Uterus (tissue), 2 donors: ENCODE data around the gene SLC16A12.

ENCODE experiments used
- POLR2A ChIP-seq, 2 donors: fragments of 450-650 bp; IDR thresholded peaks; one replicate each; pipeline ENCODE4 v1.6.1; 2016; ENCODE audit warnings: antibody characterized with exemption in 2 of 2, mild to moderate bottlenecking in 1 of 2, moderate library complexity in 1 of 2
- TF ChIP-seq, protein P1 (sequence below), 4 experiments: fragments of 200-600 bp in 2 of 4; fragments of 450-650 bp in 2 of 4; sonication (generic) in 2 of 4; IDR thresholded peaks; one replicate each; pipeline ENCODE4 v1.5.1; 2016 to 2019; ENCODE audit warnings: antibody characterized with exemption in 4 of 4, mild to moderate bottlenecking in 2 of 4, moderate library complexity in 1 of 4

GRCh38 chr10:89549510-89549909, 14.1 kb upstream of the SLC16A12 start:
- TF ChIP-seq, protein P1, sequence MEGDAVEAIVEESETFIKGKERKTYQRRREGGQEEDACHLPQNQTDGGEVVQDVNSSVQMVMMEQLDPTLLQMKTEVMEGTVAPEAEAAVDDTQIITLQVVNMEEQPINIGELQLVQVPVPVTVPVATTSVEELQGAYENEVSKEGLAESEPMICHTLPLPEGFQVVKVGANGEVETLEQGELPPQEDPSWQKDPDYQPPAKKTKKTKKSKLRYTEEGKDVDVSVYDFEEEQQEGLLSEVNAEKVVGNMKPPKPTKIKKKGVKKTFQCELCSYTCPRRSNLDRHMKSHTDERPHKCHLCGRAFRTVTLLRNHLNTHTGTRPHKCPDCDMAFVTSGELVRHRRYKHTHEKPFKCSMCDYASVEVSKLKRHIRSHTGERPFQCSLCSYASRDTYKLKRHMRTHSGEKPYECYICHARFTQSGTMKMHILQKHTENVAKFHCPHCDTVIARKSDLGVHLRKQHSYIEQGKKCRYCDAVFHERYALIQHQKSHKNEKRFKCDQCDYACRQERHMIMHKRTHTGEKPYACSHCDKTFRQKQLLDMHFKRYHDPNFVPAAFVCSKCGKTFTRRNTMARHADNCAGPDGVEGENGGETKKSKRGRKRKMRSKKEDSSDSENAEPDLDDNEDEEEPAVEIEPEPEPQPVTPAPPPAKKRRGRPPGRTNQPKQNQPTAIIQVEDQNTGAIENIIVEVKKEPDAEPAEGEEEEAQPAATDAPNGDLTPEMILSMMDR (IDR thresholded peaks at IDR 0.05), result no peak
- TF ChIP-seq POLR2A (IDR thresholded peaks at IDR 0.05), result no peak
